ENCODE measurements around the gene LPP. TPM values are rescaled to one million over a fixed set of nuclear protein-coding genes. Genes with fewer than 3 reads are reported as not detected.

LPP gene
- total RNA-seq, 6 experiments from 2014 or later = 84.1 to 121 (median 102) TPM

- Mint-ChIP-seq H3K27ac (no peak overlapping the region), H3K4me3 (no peak overlapping the region), H3K27me3 (ENCODE audit: insufficient read depth) (peaks cover 2% of the 10 kb centered on the region; the same call in 1 of the 2 replicates), H3K9me3 (no peaks in the 10 kb centered on the region), H3K36me3 (ENCODE audit: low read depth) (peaks cover 34% of the 10 kb centered on the region), H3K4me1 (ENCODE audit: low read depth) (peaks cover 2% of the 10 kb centered on the region; the same call in 1 of the 2 replicates)
- no peak for TF ChIP-seq CTCF (IDR thresholded peaks at IDR 0.05)
- no peak for DNase-seq
Measured at GRCh38 chr3:188617270-188617669, 463.3 kb downstream of the LPP start.

GRCh38 chr3:188617988-188618701 is 464.2 kb downstream of the LPP start:
- H3K36me3 Mint-ChIP-seq (ENCODE audit: low read depth) = peaks cover 33% of the 10 kb centered on the region
- TF ChIP-seq CTCF (IDR thresholded peaks at IDR 0.05) = no peak
- no peak for DNase-seq

GRCh38 chr3:188620752-188621151 is 466.8 kb downstream of the LPP start:
- no peak for DNase-seq
- Mint-ChIP-seq H3K36me3 (ENCODE audit: low read depth) (peaks cover 12% of the 10 kb centered on the region), H3K27ac (no peak overlapping the region), H3K27me3 (ENCODE audit: insufficient read depth) (peaks cover 2% of the 10 kb centered on the region), H3K4me3 (no peak overlapping the region), H3K4me1 (ENCODE audit: low read depth) (peaks cover 27% of the 10 kb centered on the region), H3K9me3 (no peaks in the 10 kb centered on the region)
- TF ChIP-seq CTCF (IDR thresholded peaks at IDR 0.05) = no peak

More at GRCh38 chr3:188617988-188618701, 464.2 kb downstream of the LPP start:
- Mint-ChIP-seq H3K4me1 (ENCODE audit: low read depth) (peaks cover under 1% of the 10 kb centered on the region; the same call in 1 of the 2 replicates), H3K9me3 (no peaks in the 10 kb centered on the region), H3K27me3 (ENCODE audit: insufficient read depth) (peaks cover 2% of the 10 kb centered on the region), H3K4me3 (no peak overlapping the region), H3K27ac (no peak overlapping the region)

- DNase-seq = peak; percentile 75
- Mint-ChIP-seq H3K4me3 (peak overlapping the region; percentile 66), H3K27ac (peak overlapping the region; percentile 86)
Measured at GRCh38 chr3:188624384-188624783, 470.4 kb downstream of the LPP start.

GRCh38 chr3:188624828-188625227 is 470.9 kb downstream of the LPP start:
- Mint-ChIP-seq H3K27me3 (ENCODE audit: insufficient read depth) (peaks cover 2% of the 10 kb centered on the region), H3K9me3 (peaks cover 1% of the 10 kb centered on the region; the same call in 1 of the 2 replicates), H3K27ac (peak overlapping the region; percentile 86), H3K4me3 (peak overlapping the region; percentile 66), H3K4me1 (ENCODE audit: low read depth) (peaks cover 68% of the 10 kb centered on the region), H3K36me3 (ENCODE audit: low read depth) (peaks cover 22% of the 10 kb centered on the region)
- TF ChIP-seq CTCF (IDR thresholded peaks at IDR 0.05) = no peak
- no peak for DNase-seq

More at GRCh38 chr3:188624384-188624783, 470.4 kb downstream of the LPP start:
- no peak for TF ChIP-seq CTCF (IDR thresholded peaks at IDR 0.05)
- peaks cover 2% of the 10 kb centered on the region for H3K27me3 Mint-ChIP-seq (ENCODE audit: insufficient read depth)
- peaks cover 18% of the 10 kb centered on the region for H3K36me3 Mint-ChIP-seq (ENCODE audit: low read depth)
- no peaks in the 10 kb centered on the region for H3K9me3 Mint-ChIP-seq
- peaks cover 63% of the 10 kb centered on the region for H3K4me1 Mint-ChIP-seq (ENCODE audit: low read depth)

Measured in HFFc6 (cell line).